Thyroid gland (tissue), 4 donors: Measurements from ENCODE around the gene RDM1.

ENCODE experiments used
- POLR2A ChIP-seq, 2 donors: fragments of 450-650 bp; IDR thresholded peaks; one replicate each; pipeline ENCODE4 v1.6.1; 2017; ENCODE audit warnings: antibody characterized with exemption in 2 of 2, mild to moderate bottlenecking in 2 of 2, moderate library complexity in 1 of 2
- TF ChIP-seq, protein P1 (sequence below), 6 experiments: fragments of 200-600 bp in 3 of 6; fragments of 450-650 bp in 3 of 6; sonication (generic) in 3 of 6; IDR thresholded peaks; one replicate each; pipeline ENCODE4 v1.5.1; 2016 to 2019; ENCODE audit warnings: antibody characterized with exemption in 6 of 6, mild to moderate bottlenecking in 2 of 6, inconsistent platforms in 1 of 6, moderate library complexity in 1 of 6

- TF ChIP-seq, protein P1, sequence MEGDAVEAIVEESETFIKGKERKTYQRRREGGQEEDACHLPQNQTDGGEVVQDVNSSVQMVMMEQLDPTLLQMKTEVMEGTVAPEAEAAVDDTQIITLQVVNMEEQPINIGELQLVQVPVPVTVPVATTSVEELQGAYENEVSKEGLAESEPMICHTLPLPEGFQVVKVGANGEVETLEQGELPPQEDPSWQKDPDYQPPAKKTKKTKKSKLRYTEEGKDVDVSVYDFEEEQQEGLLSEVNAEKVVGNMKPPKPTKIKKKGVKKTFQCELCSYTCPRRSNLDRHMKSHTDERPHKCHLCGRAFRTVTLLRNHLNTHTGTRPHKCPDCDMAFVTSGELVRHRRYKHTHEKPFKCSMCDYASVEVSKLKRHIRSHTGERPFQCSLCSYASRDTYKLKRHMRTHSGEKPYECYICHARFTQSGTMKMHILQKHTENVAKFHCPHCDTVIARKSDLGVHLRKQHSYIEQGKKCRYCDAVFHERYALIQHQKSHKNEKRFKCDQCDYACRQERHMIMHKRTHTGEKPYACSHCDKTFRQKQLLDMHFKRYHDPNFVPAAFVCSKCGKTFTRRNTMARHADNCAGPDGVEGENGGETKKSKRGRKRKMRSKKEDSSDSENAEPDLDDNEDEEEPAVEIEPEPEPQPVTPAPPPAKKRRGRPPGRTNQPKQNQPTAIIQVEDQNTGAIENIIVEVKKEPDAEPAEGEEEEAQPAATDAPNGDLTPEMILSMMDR (IDR thresholded peaks at IDR 0.05), result no peak
- no peak for TF ChIP-seq POLR2A (IDR thresholded peaks at IDR 0.05)
Observed at GRCh38 chr17:35963663-35964062, 33.1 kb upstream of the RDM1 start.
